ENCODE data around the gene CSN1S1. TPM values are rescaled to one million over a fixed set of nuclear protein-coding genes. Genes with fewer than 3 reads are reported as not detected.

CSN1S1 gene
- total RNA-seq, 4 donors from 2014 or later = not detected

- intact Hi-C loops (cut with DNase I; ENCODE audit: low total_unique reads) = no loop called here
- in situ Hi-C loops (cut with MboI; ENCODE audit: low sequenced_read_pairs in 4 of 4) = no loop called here
- Histone ChIP-seq H3K36me3 (no peaks in the 10 kb centered on the region), H3K27ac (no peak overlapping the region), H3K4me3 (no peak overlapping the region), H3K27me3 (no peaks in the 10 kb centered on the region), H3K9me3 (no peaks in the 10 kb centered on the region), H3K4me1 (no peaks in the 10 kb centered on the region)
- TF ChIP-seq CTCF (IDR thresholded peaks at IDR 0.05 in 4 of 5, conservative IDR thresholded peaks at IDR 0.05 in 1 of 5) (no peak), POLR2A (IDR thresholded peaks at IDR 0.05) (no peak)
- DNase-seq (no peak), ATAC-seq (no peak)
These were observed 46.7 kb downstream of the CSN1S1 start for GRCh38 chr4:69977582-69977981.

- intact Hi-C loops (cut with DNase I; ENCODE audit: low total_unique reads) = no loop called here
- TF ChIP-seq POLR2A (IDR thresholded peaks at IDR 0.05) (no peak), CTCF (IDR thresholded peaks at IDR 0.05 in 4 of 5, conservative IDR thresholded peaks at IDR 0.05 in 1 of 5) (no peak)
- DNase-seq (no peak), ATAC-seq (no peak)
- no peak overlapping the region for H3K27ac ChIP-seq
- H3K36me3 ChIP-seq = no peaks in the 10 kb centered on the region
- H3K4me3 ChIP-seq = no peak overlapping the region
- H3K27me3 ChIP-seq = no peaks in the 10 kb centered on the region
- in situ Hi-C loops (cut with MboI; ENCODE audit: low sequenced_read_pairs in 4 of 4) = no loop called here
- no peaks in the 10 kb centered on the region for H3K4me1 ChIP-seq
- H3K9me3 ChIP-seq = no peaks in the 10 kb centered on the region
These were observed 53.2 kb downstream of the CSN1S1 start for GRCh38 chr4:69984030-69984443.

- Histone ChIP-seq H3K9me3 (no peaks in the 10 kb centered on the region), H3K4me1 (no peaks in the 10 kb centered on the region), H3K36me3 (no peaks in the 10 kb centered on the region), H3K27ac (no peak overlapping the region), H3K27me3 (no peaks in the 10 kb centered on the region), H3K4me3 (no peak overlapping the region)
- ATAC-seq (no peak), DNase-seq (no peak)
- in situ Hi-C loops (cut with MboI; ENCODE audit: low sequenced_read_pairs in 4 of 4) (no loop called here), intact Hi-C loops (cut with DNase I; ENCODE audit: low total_unique reads) (no loop called here)
- TF ChIP-seq CTCF (IDR thresholded peaks at IDR 0.05 in 4 of 5, conservative IDR thresholded peaks at IDR 0.05 in 1 of 5) (no peak), POLR2A (IDR thresholded peaks at IDR 0.05) (no peak)
These were observed 55.8 kb downstream of the CSN1S1 start for GRCh38 chr4:69986663-69987062.

- no peaks in the 10 kb centered on the region for H3K36me3 ChIP-seq
- H3K4me3 ChIP-seq = no peak overlapping the region
- in situ Hi-C loops (cut with MboI; ENCODE audit: low sequenced_read_pairs in 4 of 4) (no loop called here), intact Hi-C loops (cut with DNase I; ENCODE audit: low total_unique reads) (no loop called here)
- no peak for TF ChIP-seq POLR2A (IDR thresholded peaks at IDR 0.05)
- TF ChIP-seq CTCF (IDR thresholded peaks at IDR 0.05 in 4 of 5, conservative IDR thresholded peaks at IDR 0.05 in 1 of 5) = no peak
- no peak for ATAC-seq
- H3K4me1 ChIP-seq = no peaks in the 10 kb centered on the region
- H3K9me3 ChIP-seq = no peaks in the 10 kb centered on the region
- no peak overlapping the region for H3K27ac ChIP-seq
- no peak for DNase-seq
- H3K27me3 ChIP-seq = no peaks in the 10 kb centered on the region
These were observed 60.1 kb downstream of the CSN1S1 start for GRCh38 chr4:69991016-69991415.

- in situ Hi-C loops (cut with MboI; ENCODE audit: low sequenced_read_pairs in 4 of 4) = no loop called here
- no peaks in the 10 kb centered on the region for H3K27me3 ChIP-seq
- H3K4me1 ChIP-seq = no peaks in the 10 kb centered on the region
- no peak overlapping the region for H3K4me3 ChIP-seq
- intact Hi-C loops (cut with DNase I; ENCODE audit: low total_unique reads) = no loop called here
- no peak for TF ChIP-seq POLR2A (IDR thresholded peaks at IDR 0.05)
- no peak for TF ChIP-seq CTCF (IDR thresholded peaks at IDR 0.05 in 4 of 5, conservative IDR thresholded peaks at IDR 0.05 in 1 of 5)
- no peaks in the 10 kb centered on the region for H3K36me3 ChIP-seq
- H3K27ac ChIP-seq = no peak overlapping the region
- ATAC-seq = no peak
- no peak for DNase-seq
- H3K9me3 ChIP-seq = no peaks in the 10 kb centered on the region
These were observed 63.9 kb downstream of the CSN1S1 start for GRCh38 chr4:69994782-69995181.
